Neural cell (in vitro differentiated cells): Measurements from ENCODE around the gene MAP3K7CL. TPM values are rescaled to one million over a fixed set of nuclear protein-coding genes. Genes with fewer than 3 reads are reported as not detected.

Source experiments
- H2AFZ ChIP-seq: fragments of 200-600, 300-800 bp; sonication (generic), shearing (Covaris generic); 2 replicates; pipeline ENCODE4 v1.6.0; 2014; ENCODE audit warnings: low read depth, mild to moderate bottlenecking, antibody characterized with exemption, low read length, moderate library complexity
- H3F3A ChIP-seq: fragments of 200-600 bp; shearing (Covaris generic); 2 replicates; pipeline ENCODE4 v1.6.1; 2016; ENCODE audit warnings: mild to moderate bottlenecking, moderate library complexity, mixed read lengths, antibody characterized with exemption, low read length; ENCODE audit not compliant: insufficient read depth, poor library complexity, severe bottlenecking
- H3K27ac ChIP-seq: fragments of 200-600, 300-800 bp; sonication (generic), shearing (Covaris generic); 2 replicates; pipeline ENCODE4 v1.5.1; 2014; ENCODE audit warnings: mild to moderate bottlenecking, low read length, moderate library complexity
- H3K27me3 ChIP-seq: fragments of 300-800, 200-600 bp; sonication (generic), shearing (Covaris generic); 2 replicates; pipeline ENCODE4 v1.6.0; 2014; ENCODE audit warnings: mild to moderate bottlenecking, low read depth, low read length, moderate library complexity; ENCODE audit not compliant: insufficient read depth
- H3K36me3 ChIP-seq: fragments of 300-800, 200-600 bp; sonication (generic), shearing (Covaris generic); 2 replicates; pipeline ENCODE4 v1.5.1; 2014; ENCODE audit warnings: mild to moderate bottlenecking, antibody characterized with exemption, low read length, moderate library complexity; ENCODE audit not compliant: insufficient read depth
- H3K4me2 ChIP-seq: fragments of 300-800, 200-600 bp; sonication (generic), shearing (Covaris generic); 2 replicates; pipeline ENCODE4 v1.6.0; 2014; ENCODE audit warnings: mild to moderate bottlenecking, low read length
- H3K4me3 ChIP-seq: fragments of 300-800, 200-600 bp; sonication (generic), shearing (Covaris generic); 2 replicates; pipeline ENCODE4 v1.5.1; 2014; ENCODE audit warnings: mild to moderate bottlenecking, low read length, moderate library complexity
- H3K79me2 ChIP-seq: fragments of 200-600 bp; shearing (Covaris generic); replicated peaks from 2 replicates; pipeline ENCODE4 v1.6.0; 2014; ENCODE audit warnings: mild to moderate bottlenecking, low read length, moderate library complexity; ENCODE audit not compliant: insufficient read depth
- H3K9ac ChIP-seq: fragments of 300-800, 200-600 bp; sonication (generic), shearing (Covaris generic); 2 replicates; pipeline ENCODE4 v1.6.1; 2016; ENCODE audit warnings: mild to moderate bottlenecking, low read length, mixed read lengths
- H3K9me2 ChIP-seq: fragments of 200-600 bp; shearing (Covaris generic); 2 replicates; pipeline ENCODE4 v1.6.1; 2016; ENCODE audit warnings: mild to moderate bottlenecking, low read length, mixed read lengths; ENCODE audit not compliant: insufficient read depth
- H3K9me3 ChIP-seq: fragments of 200-600, 300-800 bp; sonication (generic), shearing (Covaris generic); 2 replicates; pipeline ENCODE4 v1.6.1; 2016; ENCODE audit warnings: mild to moderate bottlenecking, mixed run types, low read length, moderate library complexity, mixed read lengths
- H4K20me1 ChIP-seq: fragments of 200-600 bp; shearing (Covaris generic); 2 replicates; pipeline ENCODE4 v1.6.1; 2016; ENCODE audit warnings: mild to moderate bottlenecking, mixed run types; ENCODE audit not compliant: insufficient read depth
- CTCF ChIP-seq: fragments of 450-650 bp; IDR thresholded peaks from 2 replicates; pipeline ENCODE4 v1.5.1; 2014; ENCODE audit warnings: antibody characterized with exemption, mild to moderate bottlenecking, moderate library complexity; ENCODE audit not compliant: poor library complexity, severe bottlenecking
- EP300 ChIP-seq: fragments of 450-650 bp; conservative IDR thresholded peaks from 2 replicates; pipeline ENCODE4 v1.6.1; 2014; ENCODE audit warnings: antibody characterized with exemption, mild to moderate bottlenecking, moderate library complexity; ENCODE audit not compliant: poor library complexity, severe bottlenecking
- EZH2 ChIP-seq: fragments of 200-600, 300-800 bp; shearing (Covaris generic), sonication (generic); IDR thresholded peaks from 2 replicates; pipeline ENCODE4 v1.6.1; 2014; ENCODE audit warnings: antibody characterized with exemption, low read length, borderline replicate concordance, mild to moderate bottlenecking; ENCODE audit not compliant: insufficient read depth, poor library complexity, severe bottlenecking
- MXI1 ChIP-seq: fragments of 450-650 bp; conservative IDR thresholded peaks from 2 replicates; pipeline ENCODE4 v1.6.1; 2014; ENCODE audit warnings: antibody characterized with exemption, mild to moderate bottlenecking; ENCODE audit not compliant: poor library complexity, severe bottlenecking
- POLR2AphosphoS5 ChIP-seq: IDR thresholded peaks from 2 replicates; pipeline ENCODE4 v1.6.1; 2012
- RAD21 ChIP-seq: fragments of 450-650 bp; conservative IDR thresholded peaks from 2 replicates; pipeline ENCODE4 v1.6.1; 2014; ENCODE audit warnings: antibody characterized with exemption, mild to moderate bottlenecking, moderate library complexity
- REST ChIP-seq: IDR thresholded peaks from 2 replicates; pipeline ENCODE4 v1.6.1; 2012; ENCODE audit warnings: borderline replicate concordance
- SMC3 ChIP-seq: fragments of 450-650 bp; conservative IDR thresholded peaks from 2 replicates; pipeline ENCODE4 v1.6.1; 2014; ENCODE audit warnings: antibody characterized with exemption, mild to moderate bottlenecking, moderate library complexity; ENCODE audit not compliant: poor library complexity
- TAF1 ChIP-seq: IDR thresholded peaks from 2 replicates; pipeline ENCODE4 v1.6.1; 2012; ENCODE audit warnings: low read depth
- polyA plus RNA-seq: library from polyadenylated mRNA; depleted of rRNA; stranded (reverse); fragments of >200 nt; gene quantifications from 2 replicates; pipeline ENCODE4 v1.2.3, GENCODE V29; 2014

MAP3K7CL gene
- polyA plus RNA-seq, 1 donor from 2014 or later = not detected

- Histone ChIP-seq H3F3A (no peaks in the 10 kb centered on the region), H3K9me3 (no peaks in the 10 kb centered on the region), H3K9ac (no peak overlapping the region), H3K79me2 (no peaks in the 10 kb centered on the region), H2AFZ (no peak overlapping the region), H3K4me3 (no peak overlapping the region), H3K27ac (no peak overlapping the region), H3K4me2 (no peak overlapping the region), H3K27me3 (no peaks in the 10 kb centered on the region), H3K36me3 (no peaks in the 10 kb centered on the region), H3K9me2 (no peaks in the 10 kb centered on the region), H4K20me1 (no peaks in the 10 kb centered on the region)
- TF ChIP-seq EP300 (no peak), EZH2 (no peak), REST (no peak), CTCF (no peak), SMC3 (no peak), RAD21 (no peak), TAF1 (no peak), POLR2AphosphoS5 (no peak), MXI1 (no peak)
Measured at GRCh38 chr21:29114765-29115500, 15.5 kb upstream of the MAP3K7CL start.

- Histone ChIP-seq H3K9ac (no peak overlapping the region), H3K27ac (no peak overlapping the region), H4K20me1 (no peaks in the 10 kb centered on the region), H3K36me3 (no peaks in the 10 kb centered on the region), H3K9me3 (no peaks in the 10 kb centered on the region), H3K4me2 (no peak overlapping the region), H3K9me2 (no peaks in the 10 kb centered on the region), H3K79me2 (no peaks in the 10 kb centered on the region), H3F3A (no peaks in the 10 kb centered on the region), H3K4me3 (no peak overlapping the region), H2AFZ (no peak overlapping the region), H3K27me3 (no peaks in the 10 kb centered on the region)
- no peak for TF ChIP-seq CTCF
- TF ChIP-seq TAF1 = no peak
- TF ChIP-seq SMC3 = no peak
- no peak for TF ChIP-seq RAD21
- no peak for TF ChIP-seq POLR2AphosphoS5
- no peak for TF ChIP-seq REST
- no peak for TF ChIP-seq MXI1
- TF ChIP-seq EP300 = no peak
- TF ChIP-seq EZH2 = no peak
Measured at GRCh38 chr21:29115899-29116298, 14.5 kb upstream of the MAP3K7CL start.
